Measurements from ENCODE around the gene HYOU1.
"Not testable (repeated sequence)": the region's sequence is repeated elsewhere in the genome, so short reads cannot be mapped to it uniquely, and the experiment has no call there.

Gene HYOU1

DNA sequence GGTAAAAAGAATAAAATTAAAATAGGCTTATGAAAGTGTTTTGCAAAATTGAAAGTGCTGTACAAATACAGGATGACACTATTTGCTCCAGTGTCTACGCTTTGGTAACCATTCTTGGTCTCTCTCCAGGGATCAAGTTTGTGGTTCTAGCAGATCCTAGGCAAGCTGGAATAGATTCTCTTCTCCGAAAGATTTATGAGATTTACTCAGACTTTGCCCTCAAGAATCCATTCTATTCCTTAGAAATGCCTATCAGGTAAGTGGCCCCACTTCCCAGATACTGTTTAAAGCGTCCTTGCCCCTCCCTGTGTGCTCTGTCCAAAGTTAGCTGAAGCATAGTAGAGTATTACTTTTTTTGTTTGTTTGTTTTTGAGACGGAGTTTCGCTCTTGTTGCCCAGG lies 35.4 kb downstream of the HYOU1 start:
- no peak for DNase-seq

DNA sequence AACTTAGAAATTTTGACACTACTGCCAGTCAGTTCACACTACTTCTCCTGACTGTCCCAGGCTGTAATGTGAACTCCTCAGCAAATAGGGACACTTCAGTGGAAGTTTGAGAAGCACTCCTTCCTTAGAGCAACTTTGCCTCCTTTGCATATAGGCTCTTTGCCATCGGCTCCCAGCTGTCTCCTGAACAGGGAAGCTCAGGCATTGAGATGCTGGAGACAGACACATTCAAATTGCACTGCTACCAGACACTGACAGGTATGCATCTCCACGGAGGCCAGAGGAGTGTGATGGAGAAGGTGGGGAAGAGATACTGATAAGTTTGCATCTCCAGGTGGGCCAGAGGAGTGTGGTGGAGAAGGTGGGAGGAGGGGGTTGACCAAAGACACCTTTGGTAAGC lies 37.0 kb downstream of the HYOU1 start:
- DNase-seq, result no peak

DNA sequence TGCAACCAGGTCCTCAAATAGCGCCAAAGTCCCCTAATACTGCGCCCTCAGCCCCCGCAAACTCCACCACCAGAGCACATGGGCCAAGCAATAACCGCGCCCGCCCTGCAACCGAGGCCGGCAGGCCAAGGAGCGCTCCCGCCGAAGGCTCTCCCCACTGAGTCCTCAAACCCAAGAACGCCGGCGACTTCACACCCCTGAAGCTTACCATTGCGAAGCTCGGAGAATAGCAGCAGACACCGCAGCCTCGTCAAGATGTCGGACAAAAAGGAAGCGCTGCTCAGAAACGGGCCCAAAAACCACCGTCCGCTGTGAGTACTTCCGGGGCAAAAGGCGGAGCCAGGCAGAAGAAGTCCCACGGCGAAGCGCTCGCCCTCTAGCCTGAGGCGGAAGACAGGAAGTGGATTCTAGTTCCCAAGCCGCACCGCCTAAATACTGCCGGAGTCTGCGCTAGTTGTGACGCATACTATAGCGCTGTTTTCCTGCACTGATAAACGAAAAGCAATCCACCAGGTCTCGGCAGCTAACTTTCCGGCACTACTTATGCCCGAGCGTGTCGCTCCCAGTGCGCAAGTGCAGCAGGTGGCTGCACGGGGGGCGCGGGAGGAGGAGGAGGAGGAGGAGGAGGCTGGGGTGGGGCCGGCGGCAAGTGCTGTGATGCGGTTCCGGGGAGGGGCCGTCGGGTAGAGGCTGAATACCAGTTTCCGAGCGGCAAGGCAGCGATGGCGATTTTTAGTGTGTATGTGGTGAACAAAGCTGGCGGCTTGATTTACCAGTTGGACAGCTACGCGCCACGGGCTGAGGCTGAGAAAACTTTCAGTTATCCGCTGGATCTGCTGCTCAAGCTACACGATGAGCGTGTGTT lies 38.7 kb downstream of the HYOU1 start, which contains the start of the genes RPS25 and TRAPPC4:
Gene RPS25 (minus strand): TSS at position 270 of the 865 bp plus-strand sequence. CDS start 59 bp downstream, at position 211.
Gene TRAPPC4 (plus strand): TSS at position 693 of the 865 bp plus-strand sequence. CDS start 30 bp downstream, at position 723.
- peak; percentile 88 to 100 (median 97) for DNase-seq

DNA sequence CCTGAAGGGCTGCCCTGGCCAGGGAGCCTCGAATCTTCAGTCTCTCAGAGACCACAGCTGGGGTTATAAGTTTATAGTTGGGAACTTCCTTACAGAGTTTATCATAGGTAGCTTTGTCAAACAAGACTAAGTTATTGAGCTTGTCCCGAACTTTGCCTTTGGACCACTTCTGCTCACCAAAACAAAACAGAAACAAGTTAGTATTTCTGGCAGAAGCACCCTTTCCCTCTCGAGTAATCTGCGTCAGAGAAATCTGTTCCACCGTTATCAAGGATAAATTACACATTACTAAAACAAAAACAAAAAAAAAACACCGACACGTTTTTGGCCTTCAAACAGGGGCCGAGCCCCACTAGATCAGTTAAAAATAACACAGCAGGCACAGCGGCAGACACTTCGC lies 39.6 kb downstream of the HYOU1 start:
- not testable (repeated sequence) for DNase-seq

DNA sequence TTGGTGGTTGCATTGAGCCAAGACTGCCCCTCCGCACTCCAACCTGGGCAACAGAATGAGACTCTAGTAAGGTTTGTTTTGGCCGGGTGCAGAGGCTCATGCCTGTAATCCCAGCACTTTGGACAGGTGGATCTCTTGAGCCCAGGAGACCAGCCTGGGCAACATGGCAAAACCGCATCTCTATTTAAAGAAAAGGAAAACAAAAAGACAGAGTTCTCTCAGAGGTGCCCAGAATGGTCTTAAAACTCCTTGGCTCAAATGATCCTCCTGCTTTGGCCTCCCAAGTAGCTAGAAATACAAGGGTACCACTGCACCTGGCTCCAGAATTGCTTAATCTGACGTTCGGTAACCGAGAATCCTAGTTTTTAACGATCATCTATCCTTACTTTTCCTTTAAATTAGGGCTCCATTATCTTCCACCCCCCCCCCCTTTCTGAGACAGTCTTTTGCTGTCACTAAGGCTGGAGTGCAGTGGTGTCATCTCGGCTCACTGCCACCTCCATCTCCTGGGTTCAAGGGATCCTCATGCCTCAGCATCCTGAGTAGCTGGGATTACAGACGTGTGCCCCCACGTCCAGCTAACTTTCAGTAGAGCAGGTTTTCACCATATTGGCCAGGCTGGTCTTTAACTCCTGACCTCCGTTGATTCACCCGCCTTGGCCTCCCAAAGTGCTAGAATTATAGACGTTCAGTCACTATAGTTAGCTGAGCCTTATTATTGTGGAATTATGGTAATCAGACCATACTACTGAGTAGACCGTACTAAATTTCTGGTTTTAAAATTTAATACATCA lies 40.6 kb downstream of the HYOU1 start:
- DNase-seq, result no peak

DNA sequence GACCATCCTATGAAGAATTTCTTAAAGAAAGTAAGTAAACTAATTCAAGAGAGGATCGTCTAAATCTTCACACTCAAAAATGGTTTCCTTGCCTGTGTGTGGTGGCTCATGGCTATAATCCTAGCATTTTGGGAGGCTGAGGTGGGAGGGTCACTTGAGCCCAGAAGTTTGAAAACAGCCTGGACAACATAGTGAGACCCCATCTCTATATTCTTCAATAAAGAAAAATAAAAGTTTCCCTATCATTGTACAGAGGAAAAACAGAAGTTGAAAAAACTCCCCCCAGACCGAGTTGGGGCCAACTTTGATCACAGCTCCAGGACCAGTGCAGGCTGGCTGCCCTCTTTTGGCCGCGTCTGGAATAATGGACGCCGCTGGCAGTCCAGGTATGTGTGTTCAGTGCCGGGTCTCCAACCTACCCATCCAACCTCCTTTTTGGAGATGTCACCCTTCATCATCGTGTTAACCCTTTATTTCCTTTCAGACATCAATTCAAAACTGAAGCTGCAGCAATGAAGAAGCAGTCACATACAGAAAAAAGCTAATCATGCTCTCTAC lies 41.9 kb downstream of the HYOU1 start:
- no peak for DNase-seq

DNA sequence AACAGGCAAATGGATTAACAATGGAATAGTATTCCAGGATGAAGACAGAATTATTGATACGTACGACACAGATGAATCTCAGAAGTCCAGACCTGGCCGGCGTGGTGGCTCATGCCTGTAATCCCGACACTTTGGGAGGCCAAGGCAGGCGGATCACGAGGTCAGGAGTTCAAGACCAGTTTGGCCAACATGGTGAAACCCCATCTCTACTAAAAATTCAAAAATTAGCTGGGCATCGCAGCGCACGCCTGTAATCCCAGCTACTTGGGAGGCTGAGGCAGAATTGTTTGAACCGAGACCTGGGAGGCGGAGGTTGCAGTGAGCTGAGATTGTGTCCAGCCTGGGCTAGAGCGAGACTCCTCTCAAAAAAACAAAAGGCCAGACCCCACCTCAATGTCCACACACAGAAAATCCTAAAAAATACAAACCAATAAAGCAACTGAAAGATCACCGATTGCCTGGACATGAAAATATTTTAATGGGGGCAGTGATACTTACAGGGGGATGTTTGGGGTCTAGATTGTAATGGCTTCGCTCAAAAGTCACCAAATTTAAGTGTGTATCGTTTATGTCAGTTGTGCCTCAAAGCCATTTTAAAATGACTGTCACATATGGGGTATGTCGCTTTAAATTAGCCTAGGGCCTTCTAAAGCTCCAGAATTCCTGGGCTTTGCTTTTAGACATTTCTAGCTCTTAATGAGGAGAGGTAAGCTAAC lies 42.6 kb downstream of the HYOU1 start:
- no peak for DNase-seq

DNA sequence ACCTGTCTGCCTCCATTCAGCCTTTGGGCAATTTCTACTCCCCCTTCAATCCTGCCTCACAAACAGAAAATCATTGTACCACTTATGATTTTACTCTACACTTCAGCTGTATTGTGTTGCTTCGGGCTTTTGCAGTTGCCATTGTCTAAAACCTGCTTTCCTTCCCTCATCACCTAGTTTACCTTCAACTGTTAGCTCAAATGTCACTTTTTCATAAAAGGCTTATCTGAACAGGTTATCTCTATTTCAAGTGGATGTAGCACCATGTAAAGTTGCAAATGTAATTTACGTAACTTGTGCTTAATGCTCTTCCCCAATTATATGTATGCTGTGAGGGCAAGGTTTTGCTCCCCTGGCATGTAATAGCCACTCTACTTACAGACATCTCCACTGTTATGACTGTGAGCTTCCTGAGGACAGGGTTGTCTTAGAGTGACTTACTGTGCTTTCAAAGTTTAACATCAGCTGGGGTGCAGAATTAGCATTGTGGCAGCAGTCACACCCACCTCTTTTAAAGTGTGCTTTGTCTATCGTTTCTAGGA lies 44.3 kb downstream of the HYOU1 start:
- no peak for DNase-seq

DNA sequence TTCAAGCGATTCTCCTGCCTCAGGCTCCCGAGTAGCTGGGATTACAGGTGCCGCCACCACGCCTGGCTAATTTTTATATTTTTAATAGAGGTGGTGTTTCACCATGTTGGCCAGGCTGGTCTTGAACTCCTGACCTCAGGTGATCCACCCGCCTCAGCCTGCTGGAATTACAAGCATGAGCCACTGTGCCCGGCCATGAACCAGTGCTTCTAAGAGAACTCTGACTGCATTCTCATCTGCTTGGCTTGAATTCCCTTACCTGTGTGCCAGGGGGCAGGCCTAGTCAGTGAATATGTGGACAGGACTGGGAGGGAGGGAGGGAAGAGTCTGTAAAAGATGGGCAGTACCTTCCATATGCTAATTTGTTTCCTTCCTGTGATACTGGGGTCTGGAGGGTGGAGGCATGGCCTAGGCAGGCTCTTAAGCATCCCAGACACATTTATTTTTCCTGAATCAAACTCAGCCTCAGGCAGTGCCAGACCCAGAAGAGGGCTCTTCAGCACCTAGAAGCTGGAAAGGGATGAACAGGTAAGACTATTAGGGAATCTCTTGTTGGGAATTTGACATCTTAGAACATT lies 45.4 kb downstream of the HYOU1 start:
- DNase-seq, result no peak

DNA sequence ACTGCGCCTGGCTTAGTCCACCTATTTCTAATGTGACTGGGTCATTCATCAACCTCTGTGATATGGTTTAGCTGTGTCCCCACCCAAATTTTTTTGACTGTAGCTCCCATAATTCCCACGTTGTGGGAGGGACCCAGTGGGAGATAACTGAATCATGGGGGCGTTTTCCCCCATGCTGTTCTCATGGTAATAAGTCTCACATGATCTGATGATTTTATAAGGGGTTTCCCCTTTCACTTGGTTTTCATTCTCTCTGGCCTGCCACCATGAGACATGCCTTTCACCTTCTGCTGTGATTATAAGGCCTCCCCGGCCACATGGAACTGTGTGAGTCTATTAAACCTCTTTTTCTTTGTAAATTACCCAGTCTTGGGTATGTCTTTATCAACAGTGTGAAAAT lies 50.3 kb downstream of the HYOU1 start:
- no peak for DNase-seq

DNA sequence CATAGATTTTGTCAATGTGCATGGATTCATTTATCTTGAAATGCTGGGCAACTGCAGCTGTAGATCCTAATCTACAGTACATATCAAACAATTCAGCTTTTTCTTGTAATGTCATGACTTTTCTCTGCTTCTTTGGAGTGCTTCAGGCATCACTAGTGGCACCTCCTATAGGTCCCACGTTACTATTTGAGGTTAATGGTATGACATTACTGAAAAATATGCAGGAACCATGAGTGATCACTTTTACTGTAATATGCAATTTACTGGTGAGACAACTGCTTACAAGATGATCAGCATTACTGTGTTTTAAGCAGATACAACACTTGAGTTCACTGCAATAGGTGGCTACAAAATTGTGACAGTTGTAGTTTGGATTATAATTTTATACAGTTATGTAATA lies 56.1 kb downstream of the HYOU1 start:
- no peak for DNase-seq

DNA sequence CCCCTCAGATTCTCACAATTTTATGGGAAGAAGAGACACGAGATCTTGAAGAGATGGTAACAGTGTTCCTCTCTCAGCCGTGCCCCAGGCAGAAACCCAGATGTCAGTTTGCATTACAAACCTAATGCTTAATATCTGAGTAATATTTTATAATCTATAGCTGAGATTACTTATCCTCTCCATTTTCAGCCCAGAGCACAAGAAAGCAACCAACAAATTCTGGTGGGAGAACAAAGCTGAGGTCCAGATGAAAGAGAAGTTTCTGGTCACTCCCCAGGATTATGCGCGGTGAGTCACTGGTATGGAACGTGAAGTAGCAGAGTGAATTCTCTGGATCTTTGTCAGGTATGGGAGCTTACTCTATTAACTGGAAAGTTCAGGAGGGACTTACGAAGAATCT lies 58.2 kb downstream of the HYOU1 start:
- DNase-seq, result no peak

DNA sequence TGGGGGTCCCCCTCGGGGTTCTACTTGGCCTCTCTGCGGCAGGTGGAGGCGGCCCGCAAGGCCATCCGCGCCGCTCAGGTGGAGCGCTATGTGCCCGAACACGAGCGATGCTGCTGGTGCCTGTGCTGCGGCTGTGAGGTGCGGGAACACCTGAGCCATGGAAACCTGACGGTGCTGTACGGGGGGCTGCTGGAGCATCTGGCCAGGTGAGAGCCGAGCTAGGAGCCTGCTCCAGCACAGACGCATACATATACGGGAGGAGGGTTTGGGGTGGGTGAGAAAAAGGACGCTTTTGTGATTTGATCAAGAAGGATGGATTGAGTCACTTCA lies 58.7 kb downstream of the HYOU1 start:
- DNase-seq, result peak in 3 of 56 donors; percentile 34 to 50 (median 42)

DNA sequence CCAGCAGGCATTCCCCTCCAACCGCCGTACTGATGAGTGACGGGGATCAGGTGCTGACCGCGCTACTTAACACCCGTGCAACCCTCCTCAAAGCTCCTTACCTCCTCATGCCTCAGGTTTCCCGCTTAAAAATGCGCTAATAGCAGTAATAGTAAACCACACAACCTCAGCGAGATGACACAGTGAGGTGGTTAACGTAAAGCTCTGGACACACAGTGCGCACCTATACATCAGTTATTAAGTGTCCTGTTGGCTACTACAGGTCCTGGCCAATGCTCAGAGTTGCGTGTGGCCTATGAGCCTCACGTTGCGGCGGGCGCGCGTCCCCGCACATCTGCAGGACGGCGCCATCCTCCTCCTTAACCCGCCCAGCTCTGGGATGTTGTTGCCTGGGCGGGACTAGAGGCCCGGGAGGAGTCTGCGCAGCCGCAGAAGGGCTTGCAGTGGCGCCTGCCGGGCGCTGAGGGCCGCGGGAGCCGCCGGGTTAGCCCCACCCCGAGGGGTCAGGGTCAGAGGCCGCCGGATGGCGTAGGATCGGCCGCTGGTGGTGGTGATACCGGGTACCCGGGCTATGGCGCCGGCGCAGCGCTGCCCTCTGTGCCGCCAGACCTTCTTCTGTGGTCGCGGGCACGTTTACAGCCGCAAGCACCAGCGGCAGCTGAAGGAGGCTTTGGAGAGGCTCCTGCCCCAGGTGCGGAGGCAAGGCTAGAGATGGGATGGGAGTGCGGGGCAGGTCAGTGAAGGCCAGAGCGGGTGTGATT lies 59.2 kb downstream of the HYOU1 start, which contains the start of gene CENATAC:
Gene CENATAC (plus strand): TSS at position 512 of the 761 bp plus-strand sequence. CDS start 60 bp downstream, at position 572.
- DNase-seq, result peak; percentile 66 to 98 (median 92)

DNA sequence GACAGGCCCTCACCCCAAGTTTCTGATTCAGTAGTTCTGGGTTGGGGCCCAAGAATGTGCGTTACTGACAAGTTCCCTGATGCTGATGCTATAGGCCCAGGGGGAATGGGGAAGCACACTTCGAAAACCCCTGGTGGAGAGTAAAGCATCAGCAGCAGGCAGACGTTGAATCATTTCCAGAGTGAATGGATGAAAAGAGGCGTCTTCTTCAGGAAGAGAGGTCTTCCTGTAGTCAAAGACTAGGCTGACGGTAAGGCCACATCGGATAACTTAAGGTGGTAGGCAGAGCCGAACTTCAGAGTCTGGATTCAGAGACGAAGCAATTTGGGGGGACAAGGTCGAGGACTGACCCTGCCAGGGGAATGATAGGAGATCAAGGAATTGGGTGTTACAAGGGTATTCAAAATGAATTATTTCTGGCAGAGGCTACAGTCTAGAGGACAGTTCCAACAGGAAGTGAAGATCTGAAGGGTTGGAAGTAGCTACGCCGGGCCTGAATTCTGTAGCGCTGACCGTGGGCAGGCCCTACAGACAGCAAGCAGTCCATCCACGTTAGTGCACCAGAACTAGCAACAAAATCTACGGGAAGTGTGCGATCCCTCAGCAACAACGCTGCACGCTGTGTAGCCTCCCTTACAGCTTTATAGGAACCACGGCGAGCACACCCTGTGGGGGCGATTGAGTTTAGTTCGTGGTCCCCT lies 59.9 kb downstream of the HYOU1 start:
- peak in 5 of 56 donors; percentile 26 to 54 (median 38) for DNase-seq

All from amygdala (tissue), 56 donors.